Measurements from ENCODE around the gene TST. TPM values are rescaled to one million over a fixed set of nuclear protein-coding genes. Genes with fewer than 3 reads are reported as not detected.

TST gene
- total and polyA plus RNA-seq, 10 of the 15 experiments (the other 5 are each of a cell fraction or from before 2014, with no cell fraction given) = 2.4 to 24.6 (median 10.4) TPM

DNA sequence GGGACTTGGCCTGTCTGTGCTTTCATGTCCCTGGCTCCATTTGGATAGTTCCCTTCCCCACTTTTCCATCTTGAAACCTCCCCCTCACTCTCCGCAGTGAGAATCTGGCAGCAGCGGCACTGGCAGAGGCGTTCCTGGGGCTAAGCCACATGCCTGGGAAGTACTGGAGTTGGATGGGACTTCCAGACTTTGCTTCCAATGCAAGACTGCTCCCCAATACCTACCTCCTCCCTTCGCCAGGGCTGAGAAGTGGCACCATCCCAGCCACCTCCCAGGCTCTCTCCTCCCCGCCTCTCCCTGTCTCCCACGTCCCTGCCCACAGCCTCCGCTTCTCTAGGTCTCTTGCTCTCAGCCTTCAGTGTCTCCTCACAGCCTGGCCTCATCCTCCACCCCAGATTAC is 16.6 kb downstream of the TST start:
- ATAC-seq (no peak), DNase-seq (ENCODE audit: low read depth, low spot score) (no peak), FAIRE-seq (no peak)
- H3K27ac ChIP-seq (ENCODE audit: control insufficient read depth, insufficient read depth) = no peak overlapping the region
- in situ Hi-C loops (cut with MboI) (no loop called here), intact Hi-C loops (cut with micrococcal nuclease; ENCODE audit: unreplicated experiment) (no loop called here)
- CTCF ChIA-PET = no interaction called here
- no TSS peak for BruUV-seq (replicated peaks)
- no peaks in the 10 kb centered on the region for H3K4me1 ChIP-seq (ENCODE audit: control insufficient read depth, insufficient read depth, low read length)
- RAD21 ChIA-PET (ENCODE audit: unreplicated experiment) = no interaction called here
- H3K4me2 ChIP-seq (ENCODE audit: control insufficient read depth, insufficient read depth) = no peak overlapping the region
- H3K9me3 ChIP-seq (replicated peaks; ENCODE audit: control insufficient read depth, insufficient read depth, low read length) = no peaks in the 10 kb centered on the region; the same call in 2 of the 3 replicates
- no peaks in the 10 kb centered on the region for H3K36me3 ChIP-seq (ENCODE audit: control insufficient read depth in 2 of 2, insufficient read depth in 2 of 2, low read length in 1 of 2)
- no peak overlapping the region for H3K9ac ChIP-seq (ENCODE audit: control insufficient read depth, insufficient read depth, low read length)
- no peak overlapping the region for H3K4me3 ChIP-seq
- WGBS (ENCODE audit: insufficient coverage, insufficient replicate concordance, low lambda C conversion rate, missing lambda C conversion rate) = 41% methylated on average over 6 of the region's 7 CpGs
- POLR2A ChIA-PET = no interaction called here
- no peaks in the 10 kb centered on the region for H4K20me1 ChIP-seq (ENCODE audit: control insufficient read depth, insufficient read depth)
- no peak overlapping the region for H2AFZ ChIP-seq (ENCODE audit: control insufficient read depth, low read depth, low read length)
- H3K27me3 ChIP-seq (replicated peaks in 1 of 2; ENCODE audit: control insufficient read depth in 2 of 2, insufficient read depth in 2 of 2, low read length in 1 of 2) = peaks cover 0 to 5% of the 10 kb centered on the region in 2 experiments; a peak in 2 of 4 replicates
- no peaks in the 10 kb centered on the region for H3K79me2 ChIP-seq (ENCODE audit: control insufficient read depth, insufficient read depth, low read length)
- SMC1A ChIA-PET (ENCODE audit: uncharacterized antibody, unreplicated experiment) = no interaction called here
- no peak for TF ChIP-seq PAX5 (IDR thresholded peaks at IDR 0.05; ENCODE audit: borderline replicate concordance, low read depth, low read length)
- no peak for TF ChIP-seq RELA (IDR thresholded peaks at IDR 0.05; ENCODE audit: borderline replicate concordance, partially characterized antibody)
- TF ChIP-seq, protein P1, sequence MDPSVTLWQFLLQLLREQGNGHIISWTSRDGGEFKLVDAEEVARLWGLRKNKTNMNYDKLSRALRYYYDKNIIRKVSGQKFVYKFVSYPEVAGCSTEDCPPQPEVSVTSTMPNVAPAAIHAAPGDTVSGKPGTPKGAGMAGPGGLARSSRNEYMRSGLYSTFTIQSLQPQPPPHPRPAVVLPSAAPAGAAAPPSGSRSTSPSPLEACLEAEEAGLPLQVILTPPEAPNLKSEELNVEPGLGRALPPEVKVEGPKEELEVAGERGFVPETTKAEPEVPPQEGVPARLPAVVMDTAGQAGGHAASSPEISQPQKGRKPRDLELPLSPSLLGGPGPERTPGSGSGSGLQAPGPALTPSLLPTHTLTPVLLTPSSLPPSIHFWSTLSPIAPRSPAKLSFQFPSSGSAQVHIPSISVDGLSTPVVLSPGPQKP (IDR thresholded peaks at IDR 0.05; ENCODE audit: low read depth, low read length) = no peak
- TF ChIP-seq NBN (IDR thresholded peaks at IDR 0.05) = no peak
- TF ChIP-seq, protein P2, sequence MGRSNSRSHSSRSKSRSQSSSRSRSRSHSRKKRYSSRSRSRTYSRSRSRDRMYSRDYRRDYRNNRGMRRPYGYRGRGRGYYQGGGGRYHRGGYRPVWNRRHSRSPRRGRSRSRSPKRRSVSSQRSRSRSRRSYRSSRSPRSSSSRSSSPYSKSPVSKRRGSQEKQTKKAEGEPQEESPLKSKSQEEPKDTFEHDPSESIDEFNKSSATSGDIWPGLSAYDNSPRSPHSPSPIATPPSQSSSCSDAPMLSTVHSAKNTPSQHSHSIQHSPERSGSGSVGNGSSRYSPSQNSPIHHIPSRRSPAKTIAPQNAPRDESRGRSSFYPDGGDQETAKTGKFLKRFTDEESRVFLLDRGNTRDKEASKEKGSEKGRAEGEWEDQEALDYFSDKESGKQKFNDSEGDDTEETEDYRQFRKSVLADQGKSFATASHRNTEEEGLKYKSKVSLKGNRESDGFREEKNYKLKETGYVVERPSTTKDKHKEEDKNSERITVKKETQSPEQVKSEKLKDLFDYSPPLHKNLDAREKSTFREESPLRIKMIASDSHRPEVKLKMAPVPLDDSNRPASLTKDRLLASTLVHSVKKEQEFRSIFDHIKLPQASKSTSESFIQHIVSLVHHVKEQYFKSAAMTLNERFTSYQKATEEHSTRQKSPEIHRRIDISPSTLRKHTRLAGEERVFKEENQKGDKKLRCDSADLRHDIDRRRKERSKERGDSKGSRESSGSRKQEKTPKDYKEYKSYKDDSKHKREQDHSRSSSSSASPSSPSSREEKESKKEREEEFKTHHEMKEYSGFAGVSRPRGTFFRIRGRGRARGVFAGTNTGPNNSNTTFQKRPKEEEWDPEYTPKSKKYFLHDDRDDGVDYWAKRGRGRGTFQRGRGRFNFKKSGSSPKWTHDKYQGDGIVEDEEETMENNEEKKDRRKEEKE (IDR thresholded peaks at IDR 0.05) = no peak
- TF ChIP-seq WRNIP1 (IDR thresholded peaks at IDR 0.05; ENCODE audit: borderline replicate concordance, low read depth, low read length) = no peak
- TF ChIP-seq KAT2A (conservative IDR thresholded peaks at IDR 0.05; ENCODE audit: control insufficient read depth, low read depth, low read length) = no peak
- TF ChIP-seq POLR2AphosphoS2 (IDR thresholded peaks at IDR 0.05; ENCODE audit: low read depth, low read length) = no peak
- TF ChIP-seq, protein P3, sequence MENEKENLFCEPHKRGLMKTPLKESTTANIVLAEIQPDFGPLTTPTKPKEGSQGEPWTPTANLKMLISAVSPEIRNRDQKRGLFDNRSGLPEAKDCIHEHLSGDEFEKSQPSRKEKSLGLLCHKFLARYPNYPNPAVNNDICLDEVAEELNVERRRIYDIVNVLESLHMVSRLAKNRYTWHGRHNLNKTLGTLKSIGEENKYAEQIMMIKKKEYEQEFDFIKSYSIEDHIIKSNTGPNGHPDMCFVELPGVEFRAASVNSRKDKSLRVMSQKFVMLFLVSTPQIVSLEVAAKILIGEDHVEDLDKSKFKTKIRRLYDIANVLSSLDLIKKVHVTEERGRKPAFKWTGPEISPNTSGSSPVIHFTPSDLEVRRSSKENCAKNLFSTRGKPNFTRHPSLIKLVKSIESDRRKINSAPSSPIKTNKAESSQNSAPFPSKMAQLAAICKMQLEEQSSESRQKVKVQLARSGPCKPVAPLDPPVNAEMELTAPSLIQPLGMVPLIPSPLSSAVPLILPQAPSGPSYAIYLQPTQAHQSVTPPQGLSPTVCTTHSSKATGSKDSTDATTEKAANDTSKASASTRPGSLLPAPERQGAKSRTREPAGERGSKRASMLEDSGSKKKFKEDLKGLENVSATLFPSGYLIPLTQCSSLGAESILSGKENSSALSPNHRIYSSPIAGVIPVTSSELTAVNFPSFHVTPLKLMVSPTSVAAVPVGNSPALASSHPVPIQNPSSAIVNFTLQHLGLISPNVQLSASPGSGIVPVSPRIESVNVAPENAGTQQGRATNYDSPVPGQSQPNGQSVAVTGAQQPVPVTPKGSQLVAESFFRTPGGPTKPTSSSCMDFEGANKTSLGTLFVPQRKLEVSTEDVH (IDR thresholded peaks at IDR 0.05; ENCODE audit: low read depth, partially characterized antibody) = no peak
- no peak for TF ChIP-seq MTA3 (IDR thresholded peaks at IDR 0.05; ENCODE audit: borderline replicate concordance, low read length)
- TF ChIP-seq, protein P4, sequence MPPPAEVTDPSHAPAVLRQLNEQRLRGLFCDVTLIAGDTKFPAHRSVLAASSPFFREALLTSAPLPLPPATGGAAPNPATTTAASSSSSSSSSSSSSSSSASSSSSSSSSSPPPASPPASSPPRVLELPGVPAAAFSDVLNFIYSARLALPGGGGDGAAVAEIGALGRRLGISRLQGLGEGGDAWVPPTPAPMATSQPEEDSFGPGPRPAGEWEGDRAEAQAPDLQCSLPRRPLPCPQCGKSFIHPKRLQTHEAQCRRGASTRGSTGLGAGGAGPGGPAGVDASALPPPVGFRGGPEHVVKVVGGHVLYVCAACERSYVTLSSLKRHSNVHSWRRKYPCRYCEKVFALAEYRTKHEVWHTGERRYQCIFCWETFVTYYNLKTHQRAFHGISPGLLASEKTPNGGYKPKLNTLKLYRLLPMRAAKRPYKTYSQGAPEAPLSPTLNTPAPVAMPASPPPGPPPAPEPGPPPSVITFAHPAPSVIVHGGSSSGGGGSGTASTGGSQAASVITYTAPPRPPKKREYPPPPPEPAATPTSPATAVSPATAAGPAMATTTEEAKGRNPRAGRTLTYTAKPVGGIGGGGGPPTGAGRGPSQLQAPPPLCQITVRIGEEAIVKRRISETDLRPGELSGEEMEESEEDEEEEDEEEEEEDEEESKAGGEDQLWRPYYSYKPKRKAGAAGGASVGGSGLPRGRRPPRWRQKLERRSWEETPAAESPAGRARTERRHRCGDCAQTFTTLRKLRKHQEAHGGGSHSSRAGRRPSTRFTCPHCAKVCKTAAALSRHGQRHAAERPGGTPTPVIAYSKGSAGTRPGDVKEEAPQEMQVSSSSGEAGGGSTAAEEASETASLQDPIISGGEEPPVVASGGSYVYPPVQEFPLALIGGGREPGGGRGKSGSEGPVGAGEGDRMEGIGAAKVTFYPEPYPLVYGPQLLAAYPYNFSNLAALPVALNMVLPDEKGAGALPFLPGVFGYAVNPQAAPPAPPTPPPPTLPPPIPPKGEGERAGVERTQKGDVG (CRISPR knock-in tag; IDR thresholded peaks at IDR 0.05) = no peak
- TF ChIP-seq, protein P5, sequence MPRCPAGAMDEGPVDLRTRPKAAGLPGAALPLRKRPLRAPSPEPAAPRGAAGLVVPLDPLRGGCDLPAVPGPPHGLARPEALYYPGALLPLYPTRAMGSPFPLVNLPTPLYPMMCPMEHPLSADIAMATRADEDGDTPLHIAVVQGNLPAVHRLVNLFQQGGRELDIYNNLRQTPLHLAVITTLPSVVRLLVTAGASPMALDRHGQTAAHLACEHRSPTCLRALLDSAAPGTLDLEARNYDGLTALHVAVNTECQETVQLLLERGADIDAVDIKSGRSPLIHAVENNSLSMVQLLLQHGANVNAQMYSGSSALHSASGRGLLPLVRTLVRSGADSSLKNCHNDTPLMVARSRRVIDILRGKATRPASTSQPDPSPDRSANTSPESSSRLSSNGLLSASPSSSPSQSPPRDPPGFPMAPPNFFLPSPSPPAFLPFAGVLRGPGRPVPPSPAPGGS (IDR thresholded peaks at IDR 0.05; ENCODE audit: borderline replicate concordance, insufficient read depth, low read depth, low read length, poor library complexity, severe bottlenecking) = no peak
- no peak for TF ChIP-seq GATAD2B (conservative IDR thresholded peaks at IDR 0.05; ENCODE audit: low read depth)
